Hepatocyte (in vitro differentiated cells): ENCODE results near the gene C1orf122. TPM values are rescaled to one million over a fixed set of nuclear protein-coding genes. Genes with fewer than 3 reads are reported as not detected.

ENCODE experiments used
- polyA plus RNA-seq: library from polyadenylated mRNA; unstranded; fragments of >200 nt; fragmentation: Nextera tagmentation; extraction: Ambion mirVana; gene quantifications from 2 replicates; pipeline ENCODE4 v1.2.1, GENCODE V29; 2016
- total RNA-seq: library from RNA; depleted of rRNA; stranded (reverse); fragments of >200 nt; gene quantifications from 2 replicates; pipeline ENCODE4 v1.2.3, GENCODE V29; 2014

Gene C1orf122
- total and polyA plus RNA-seq, 2 experiments from 2014 or later: 63.8 to 166 TPM

Other genes with a start within 250 kb of the C1orf122 start
- gene GNL2, start 211.9 kb upstream of the C1orf122 start, total RNA-seq: 36.0 and 47.2 TPM in 2 replicates
- 51.7 and 56.1 TPM in 2 replicates for gene GNL2, start 211.9 kb upstream of the C1orf122 start, polyA plus RNA-seq
- 0.83 and 0.88 TPM in 2 replicates for gene RSPO1, start 172.9 kb upstream of the C1orf122 start, total RNA-seq
- gene RSPO1, start 172.9 kb upstream of the C1orf122 start, polyA plus RNA-seq: 1.5 and 2.4 TPM in 2 replicates
- 4.1 and 4.3 TPM in 2 replicates for gene CDCA8, start 115.3 kb upstream of the C1orf122 start, total RNA-seq
- 5.4 and 5.7 TPM in 2 replicates for gene CDCA8, start 115.3 kb upstream of the C1orf122 start, polyA plus RNA-seq
- 0.84 and 1.5 TPM in 2 replicates for gene EPHA10, start 42.7 kb upstream of the C1orf122 start, total RNA-seq
- 0.79 and 1.3 TPM in 2 replicates for gene EPHA10, start 42.7 kb upstream of the C1orf122 start, polyA plus RNA-seq
- 2.3 and 2.7 TPM in 2 replicates for gene MANEAL, start 13.9 kb upstream of the C1orf122 start, total RNA-seq
- gene MANEAL, start 13.9 kb upstream of the C1orf122 start, polyA plus RNA-seq: 2.3 and 3.5 TPM in 2 replicates
- gene YRDC, start 418 bp downstream of the C1orf122 start, total RNA-seq: 24.1 and 26.5 TPM in 2 replicates
- 33.8 and 37.4 TPM in 2 replicates for gene YRDC, start 418 bp downstream of the C1orf122 start, polyA plus RNA-seq
- 4.7 and 5.1 TPM in 2 replicates for gene MTF1, start 51.8 kb downstream of the C1orf122 start, total RNA-seq
- 5.0 and 8.0 TPM in 2 replicates for gene MTF1, start 51.8 kb downstream of the C1orf122 start, polyA plus RNA-seq
- gene INPP5B, start 139.3 kb downstream of the C1orf122 start, total RNA-seq: 16.3 and 18.3 TPM in 2 replicates
- gene INPP5B, start 139.3 kb downstream of the C1orf122 start, polyA plus RNA-seq: 6.1 and 9.3 TPM in 2 replicates
- 48.8 and 51.3 TPM in 2 replicates for gene SF3A3, start 182.2 kb downstream of the C1orf122 start, total RNA-seq
- gene SF3A3, start 182.2 kb downstream of the C1orf122 start, polyA plus RNA-seq: 40.9 and 52.8 TPM in 2 replicates
- gene FHL3, start 197.7 kb downstream of the C1orf122 start, total RNA-seq: 8.4 and 27.2 TPM in 2 replicates
- 27.2 and 28.6 TPM in 2 replicates for gene FHL3, start 197.7 kb downstream of the C1orf122 start, polyA plus RNA-seq
- gene UTP11, start 204.9 kb downstream of the C1orf122 start, total RNA-seq: 29.9 and 39.2 TPM in 2 replicates
- 31.1 and 36.2 TPM in 2 replicates for gene UTP11, start 204.9 kb downstream of the C1orf122 start, polyA plus RNA-seq
- gene POU3F1, start 239.0 kb downstream of the C1orf122 start, total RNA-seq: 1.0 TPM in 1 of 2 replicates, not detected in the other
- 0.73 and 0.83 TPM in 2 replicates for gene POU3F1, start 239.0 kb downstream of the C1orf122 start, polyA plus RNA-seq